ENCODE data around the gene CLEC4G.

Gene CLEC4G

DNA sequence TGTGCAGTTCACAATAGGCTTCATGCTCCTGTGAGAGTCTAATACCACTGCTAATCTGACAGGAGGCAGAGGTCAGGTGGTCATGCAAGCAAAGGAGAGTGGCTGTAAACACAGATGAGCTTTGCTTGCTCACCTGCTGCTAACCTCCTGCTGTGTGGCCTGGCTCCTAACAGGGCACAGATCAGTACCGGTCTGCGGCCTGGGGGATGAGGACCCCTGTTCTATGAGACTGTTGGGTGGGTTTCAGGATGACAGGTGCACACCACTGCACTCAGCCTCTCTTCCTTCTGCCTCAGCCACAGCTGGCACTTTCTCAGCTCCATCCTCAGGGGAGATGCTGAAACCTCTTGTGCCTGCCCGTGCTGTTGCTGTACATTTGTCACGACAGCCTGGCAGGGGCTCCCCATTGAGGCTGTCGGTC lies 9.7 kb downstream of the CLEC4G start:
- no peak for DNase-seq (ENCODE audit: low spot score)

DNA sequence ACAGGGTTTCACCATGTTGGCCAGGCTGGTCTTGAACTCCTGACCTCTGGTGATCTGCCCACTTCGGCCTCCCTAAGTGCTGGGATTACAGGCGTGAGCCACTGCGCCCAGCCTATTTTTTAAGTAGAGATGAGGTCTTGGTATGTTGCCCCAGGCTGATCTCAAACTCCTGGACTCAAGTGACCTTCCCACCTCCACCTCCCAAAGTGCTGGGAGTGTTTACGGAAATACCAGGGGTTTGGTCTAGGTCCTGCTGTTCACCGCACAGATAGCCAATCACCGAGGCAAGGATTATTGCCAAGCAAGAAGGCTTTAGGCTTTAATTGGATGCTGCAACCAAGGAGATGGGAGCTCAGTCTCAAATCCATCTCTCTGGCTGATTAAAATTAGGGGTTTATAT lies 11.6 kb downstream of the CLEC4G start:
- no peak for DNase-seq (ENCODE audit: low spot score)

GRCh38 chr19:7718668-7719067 lies 13.2 kb downstream of the CLEC4G start:
- DNase-seq (ENCODE audit: low spot score): no peak

- DNase-seq (ENCODE audit: low spot score): no peak
Measured at GRCh38 chr19:7716762-7717161, 15.1 kb downstream of the CLEC4G start.

DNA sequence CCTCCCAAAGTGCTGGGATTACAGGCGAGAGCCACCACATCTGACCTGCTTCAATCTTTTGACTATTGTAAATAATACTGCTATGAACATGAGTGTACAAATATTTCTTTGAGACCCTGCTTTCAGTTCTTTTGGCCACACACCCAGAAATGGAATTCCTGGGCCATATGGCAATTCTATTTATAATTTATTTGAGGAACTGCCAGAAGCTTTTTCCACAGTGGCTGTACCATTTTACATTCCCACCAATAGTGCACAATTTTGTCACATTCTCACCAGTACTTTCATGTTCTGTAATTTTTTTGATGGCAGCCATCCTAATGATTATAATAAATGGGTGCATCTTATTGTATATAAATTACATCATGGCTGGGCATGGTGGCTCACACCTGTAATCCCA lies 16.2 kb downstream of the CLEC4G start:
- no peak for DNase-seq (ENCODE audit: low spot score)

GRCh38 chr19:7710616-7711015 lies 21.3 kb downstream of the CLEC4G start:
- no peak for DNase-seq (ENCODE audit: low spot score)

DNA sequence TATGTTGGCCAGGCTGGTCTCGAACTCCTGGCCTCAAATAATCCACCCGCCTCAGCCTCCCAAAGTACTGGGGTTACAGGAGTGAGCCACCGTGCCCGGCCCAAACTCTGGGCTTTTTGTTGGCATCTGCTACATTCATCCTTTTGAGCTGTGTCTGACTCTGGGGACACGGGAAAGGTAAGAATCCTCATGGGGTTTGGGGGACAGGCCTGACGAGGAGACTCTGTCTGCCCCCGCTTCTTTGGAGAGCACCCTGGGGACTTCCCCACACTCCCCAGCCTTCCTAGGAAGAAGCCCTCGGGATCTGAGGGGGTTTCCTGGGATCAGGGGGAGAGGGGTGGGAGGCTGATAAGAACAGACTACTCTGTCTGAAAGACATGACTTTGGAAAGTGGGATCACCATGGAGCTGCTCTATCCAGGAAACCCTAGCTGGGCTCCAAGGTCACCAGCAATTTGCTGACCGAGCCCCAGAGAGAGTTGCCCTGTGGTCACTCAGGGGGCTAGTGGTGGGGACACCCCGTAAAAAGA lies 21.9 kb downstream of the CLEC4G start:
- DNase-seq (ENCODE audit: low spot score): no peak

- no peak for DNase-seq (ENCODE audit: low spot score)
Measured at GRCh38 chr19:7706955-7707456, 24.9 kb downstream of the CLEC4G start.

GRCh38 chr19:7706188-7706954 lies 25.5 kb downstream of the CLEC4G start:
- no peak for DNase-seq (ENCODE audit: low spot score)

DNA sequence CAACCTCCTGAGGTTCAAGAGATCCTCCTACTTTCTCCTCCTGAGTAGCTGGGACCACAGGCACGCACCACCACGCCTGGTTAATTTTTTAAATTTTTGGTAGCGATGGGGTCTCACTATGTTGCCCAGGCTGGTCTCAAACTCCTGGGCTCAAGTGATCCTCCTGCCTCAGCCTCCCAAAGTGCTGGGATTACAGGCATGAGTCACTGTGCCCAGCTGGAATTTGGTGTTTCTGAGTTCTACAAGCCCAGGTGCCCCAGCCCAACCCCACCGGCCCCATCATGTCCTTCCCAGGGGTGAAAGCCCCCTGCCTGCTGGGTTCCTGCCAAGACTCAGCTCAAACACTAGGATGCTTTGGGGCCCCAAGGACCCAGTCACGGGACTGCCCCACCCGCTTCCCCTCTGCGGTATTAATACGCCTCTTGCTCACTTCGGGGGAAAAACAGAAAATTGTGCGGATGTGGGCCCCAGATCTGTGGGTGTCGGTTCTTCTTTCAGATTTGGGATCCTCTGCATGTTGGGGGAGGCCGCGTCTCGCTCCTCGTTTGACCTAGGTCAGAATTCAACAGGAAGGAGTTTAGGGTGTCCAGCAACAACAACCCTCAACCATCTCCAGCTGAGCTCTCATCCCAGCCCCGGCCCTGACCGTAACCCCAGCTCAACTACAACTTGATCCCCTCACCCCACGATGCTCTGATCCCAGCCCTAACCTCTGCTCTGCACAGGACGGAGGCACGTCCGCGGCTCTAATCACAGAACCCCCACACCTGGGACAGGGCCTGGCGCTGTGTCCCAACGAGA lies 26.3 kb downstream of the CLEC4G start:
- DNase-seq (ENCODE audit: low spot score): no peak

GRCh38 chr19:7704280-7705060 lies 27.4 kb downstream of the CLEC4G start:
- no peak for DNase-seq (ENCODE audit: low spot score)

- no peak for DNase-seq (ENCODE audit: low spot score)
Measured at GRCh38 chr19:7703332-7703731, 28.6 kb downstream of the CLEC4G start.

DNA sequence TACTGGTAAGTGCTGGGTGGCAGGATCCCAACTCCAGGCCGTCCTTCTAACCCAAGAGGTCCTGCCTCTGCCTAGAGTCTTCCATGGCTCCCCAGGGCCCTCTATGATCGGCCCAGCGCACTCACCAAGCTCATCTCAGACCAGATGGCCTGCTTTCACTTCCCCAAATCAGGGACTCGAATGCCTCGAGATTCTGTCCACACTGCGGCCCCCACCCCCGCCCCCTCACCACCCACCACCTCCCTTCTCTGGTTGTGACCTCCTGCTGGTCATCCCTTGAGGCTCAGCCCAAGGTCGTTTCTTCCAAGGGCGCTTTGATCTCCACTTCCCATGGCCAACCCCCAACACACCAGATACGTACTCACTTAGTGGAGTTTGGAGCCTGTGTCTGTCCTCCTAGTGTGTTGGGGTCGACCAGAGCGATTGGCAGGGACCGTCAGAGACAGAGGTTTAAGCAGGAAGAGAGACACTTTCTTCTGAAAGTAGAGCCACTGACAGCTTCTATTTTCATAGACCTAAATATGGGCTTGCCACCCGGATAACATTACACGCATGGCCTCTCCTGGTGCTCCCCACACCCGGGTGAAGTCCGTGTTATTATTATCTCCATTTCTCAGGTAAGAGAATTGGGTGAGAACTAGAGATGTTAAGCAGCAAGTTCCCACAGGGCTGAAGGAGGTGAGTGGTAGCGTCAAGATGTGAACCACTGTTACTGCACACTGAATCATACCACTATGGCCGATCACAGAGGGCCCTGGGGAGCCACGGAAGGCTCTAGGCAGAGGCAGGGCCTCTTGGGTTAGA lies 30.1 kb downstream of the CLEC4G start, which contains the start of gene FCER2:
Gene FCER2, minus strand, starts transcription at position 478 of the 804 bp plus-strand sequence. CDS start 2,371 bp downstream, outside the sequence.
- DNase-seq (ENCODE audit: low spot score): no peak

DNA sequence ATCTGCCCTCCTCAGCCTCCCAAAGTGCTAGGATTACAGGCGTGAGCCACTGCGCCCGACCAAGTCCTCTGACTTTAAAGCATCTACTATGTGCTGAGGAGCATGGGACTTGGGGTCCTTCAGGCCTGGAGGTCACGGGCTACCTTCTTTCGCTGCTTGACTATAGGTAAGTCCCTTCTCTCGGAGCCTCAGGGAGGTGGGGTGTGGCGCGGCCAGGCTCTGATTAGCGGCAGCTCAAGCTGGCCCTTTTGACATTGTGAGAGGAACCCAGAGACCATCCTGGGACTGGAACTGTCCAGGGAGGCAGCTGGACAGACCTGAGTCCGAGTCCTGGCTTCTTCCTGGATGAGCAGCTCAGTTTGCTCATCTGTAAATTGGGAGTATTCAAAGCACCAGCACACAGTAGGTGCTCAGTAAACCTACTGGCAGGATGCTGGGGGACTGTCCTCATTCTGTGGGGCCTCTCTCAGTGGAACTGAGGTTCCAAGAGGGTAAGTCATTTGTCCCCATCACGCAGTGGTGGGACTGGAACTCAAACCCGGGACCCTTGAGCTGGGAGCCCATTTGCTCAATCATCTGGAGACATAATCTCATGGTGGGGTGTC lies 30.8 kb downstream of the CLEC4G start:
- DNase-seq (ENCODE audit: low spot score): no peak

GRCh38 chr19:7699417-7700401 lies 32.2 kb downstream of the CLEC4G start:
- peak; percentile 19 for DNase-seq (ENCODE audit: low spot score)

DNA sequence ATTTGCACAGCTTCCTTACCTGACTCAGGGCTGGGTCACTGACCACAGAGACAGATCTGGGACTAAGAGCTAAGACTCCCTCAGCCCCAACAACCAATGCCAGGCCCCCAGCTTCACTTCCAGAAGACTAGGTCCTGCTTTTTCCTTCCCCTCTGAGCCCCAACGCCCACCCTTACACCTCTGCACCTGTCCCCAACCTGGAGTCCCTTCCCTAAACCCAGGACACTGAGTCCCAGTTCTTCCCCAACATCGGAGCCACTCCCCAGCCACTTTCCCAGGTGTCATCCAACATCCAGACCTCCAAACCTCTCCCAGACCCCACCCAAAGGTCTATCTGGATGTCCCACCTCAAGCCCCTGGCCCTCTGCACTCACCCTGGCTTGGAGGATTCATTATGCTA lies 32.9 kb downstream of the CLEC4G start:
- no peak for DNase-seq (ENCODE audit: low spot score)

GRCh38 chr19:7698583-7698982 lies 33.3 kb downstream of the CLEC4G start:
- DNase-seq (ENCODE audit: low spot score): no peak

DNA sequence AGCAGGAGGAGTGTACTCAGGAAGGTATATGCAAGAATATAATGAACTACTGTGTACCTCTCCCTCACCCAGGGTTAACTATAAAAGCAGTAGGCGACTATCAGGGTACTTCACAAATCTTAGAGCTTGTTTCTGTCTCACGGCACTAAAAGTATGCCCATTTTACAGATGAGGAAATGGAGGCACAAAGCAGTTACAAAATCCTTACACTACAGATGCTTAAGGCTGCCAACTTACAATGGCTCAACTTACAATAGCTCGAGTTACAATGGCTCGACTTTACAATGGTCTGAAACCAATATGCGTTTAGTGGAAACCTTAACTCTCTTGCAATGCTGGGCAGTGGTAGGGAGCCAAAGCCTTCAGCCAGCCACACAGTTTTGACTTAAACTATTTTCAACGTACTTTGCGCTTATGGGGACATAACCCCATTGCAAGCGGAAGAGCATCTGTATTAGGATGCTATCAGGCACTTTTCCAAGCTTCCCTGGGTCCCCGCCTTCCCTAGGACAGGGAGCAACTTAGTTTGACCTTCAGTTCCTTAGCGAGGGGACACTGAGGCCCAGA lies 34.1 kb downstream of the CLEC4G start:
- DNase-seq (ENCODE audit: low spot score): no peak

DNA sequence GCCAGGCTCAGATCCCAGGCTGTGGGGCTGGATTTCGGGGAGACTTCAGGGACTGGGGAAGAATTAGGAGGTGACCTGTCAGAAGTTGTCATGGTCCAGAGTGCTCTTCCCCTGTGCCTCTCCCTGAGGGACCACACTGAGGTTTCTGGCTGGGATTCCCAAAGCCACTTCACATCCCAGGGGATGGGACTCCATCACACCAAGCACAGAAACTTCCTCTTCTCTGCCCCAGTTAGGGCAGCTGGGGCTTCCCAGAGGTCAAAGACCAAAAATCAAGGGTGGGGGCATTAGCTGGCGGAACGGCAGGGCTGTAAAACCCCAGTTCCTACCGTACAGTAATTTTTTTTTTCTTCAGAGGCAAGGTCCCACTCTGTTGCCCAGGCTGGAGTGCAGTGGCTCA lies 37.4 kb downstream of the CLEC4G start:
- no peak for DNase-seq (ENCODE audit: low spot score)
